NCI-H2227 (cell line): ENCODE data around the gene S100A6.
"Not testable (repeated sequence)": the region's sequence is repeated elsewhere in the genome, so short reads cannot be mapped to it uniquely, and the experiment has no call there.

Experiments used
- DNase-seq: peaks from one replicate; lab custom pipeline; 2025; ENCODE audit not compliant: unreplicated experiment; lab: John Stamatoyannopoulos, UW

The S100A6 gene

GRCh38 chr1:153535242-153536011 lies at the start of gene S100A6:
S100A6 (minus strand) TSS chr1:153535991; CDS start chr1:153535339, 652 bp downstream.
- DNase-seq, result no peak

DNA sequence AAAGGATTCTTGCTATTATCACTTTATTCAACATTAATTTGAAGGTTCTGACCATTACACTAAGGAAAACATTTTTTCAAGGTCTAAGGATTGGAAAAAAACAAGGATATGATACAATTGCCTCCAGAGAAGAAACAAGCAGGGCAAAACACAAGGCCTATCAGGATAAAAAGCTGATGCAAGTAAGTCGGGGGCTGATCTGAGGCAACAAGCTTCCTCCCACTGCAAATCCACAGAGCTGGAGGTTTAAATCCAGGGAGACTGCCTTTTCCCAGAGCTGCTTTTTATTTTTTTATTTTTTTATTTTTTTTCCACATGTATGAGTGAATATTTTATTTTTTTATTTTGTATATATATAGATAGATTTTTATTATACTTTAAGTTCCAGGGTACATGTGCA lies 49.2 kb upstream of the S100A6 start:
- DNase-seq, result no peak

DNA sequence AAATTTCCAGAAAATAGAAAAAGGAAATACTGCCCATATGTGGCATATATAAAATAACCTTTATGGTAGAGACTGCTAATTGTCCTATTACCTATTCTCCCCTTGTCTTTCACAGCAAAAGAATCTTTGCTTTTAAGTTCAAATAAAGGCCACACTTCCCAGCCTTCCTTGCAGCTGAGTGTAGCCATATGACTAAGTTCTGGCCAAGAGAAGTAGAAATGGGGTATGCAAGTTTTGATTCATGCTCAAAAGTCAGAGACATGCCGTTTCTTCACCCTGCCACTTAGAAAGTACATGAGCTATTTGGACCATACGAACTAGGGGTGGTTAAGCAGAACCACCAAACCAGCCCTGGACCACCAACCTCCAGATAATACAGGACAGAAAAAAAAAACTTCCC lies 48.2 kb upstream of the S100A6 start:
- DNase-seq, result no peak

DNA sequence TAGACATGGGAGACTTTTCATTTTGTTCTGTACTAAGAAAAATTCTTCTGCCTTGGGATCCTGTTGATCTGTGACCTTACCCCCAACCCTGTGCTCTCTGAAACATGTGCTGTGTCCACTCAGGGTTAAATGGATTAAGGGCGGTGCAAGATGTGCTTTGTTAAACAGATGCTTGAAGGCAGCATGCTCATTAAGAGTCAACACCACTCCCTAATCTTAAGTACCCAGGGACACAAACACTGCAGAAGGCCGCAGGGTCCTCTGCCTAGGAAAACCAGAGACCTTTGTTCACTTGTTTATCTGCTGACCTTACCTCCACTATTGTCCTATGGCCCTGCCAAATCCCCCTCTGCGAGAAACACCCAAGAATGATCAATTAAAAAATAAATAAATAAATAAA lies 47.7 kb upstream of the S100A6 start:
- not testable (repeated sequence) for DNase-seq

DNA sequence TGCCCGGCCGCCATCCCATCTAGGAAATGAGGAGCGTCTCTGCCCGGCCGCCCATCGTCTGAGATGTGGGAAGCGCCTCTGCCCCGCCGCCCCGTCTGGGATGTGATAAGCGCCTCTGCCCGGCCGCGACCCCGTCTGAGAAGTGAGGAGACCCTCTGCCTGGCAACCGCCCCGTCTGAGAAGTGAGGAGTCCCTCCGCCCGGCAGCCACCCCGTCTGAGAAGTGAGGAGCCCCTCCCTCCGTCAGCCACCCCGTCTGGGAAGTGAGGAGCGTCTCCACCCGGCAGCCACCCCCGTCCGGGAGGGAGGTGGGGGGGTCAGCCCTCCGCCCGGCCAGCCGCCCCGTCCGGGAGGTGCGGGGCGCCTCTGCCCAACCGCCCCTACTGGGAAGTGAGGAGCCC lies 47.0 kb upstream of the S100A6 start:
- not testable (repeated sequence) for DNase-seq

- no peak for DNase-seq
Observed at GRCh38 chr1:153578936-153579335, 43.1 kb upstream of the S100A6 start.

DNA sequence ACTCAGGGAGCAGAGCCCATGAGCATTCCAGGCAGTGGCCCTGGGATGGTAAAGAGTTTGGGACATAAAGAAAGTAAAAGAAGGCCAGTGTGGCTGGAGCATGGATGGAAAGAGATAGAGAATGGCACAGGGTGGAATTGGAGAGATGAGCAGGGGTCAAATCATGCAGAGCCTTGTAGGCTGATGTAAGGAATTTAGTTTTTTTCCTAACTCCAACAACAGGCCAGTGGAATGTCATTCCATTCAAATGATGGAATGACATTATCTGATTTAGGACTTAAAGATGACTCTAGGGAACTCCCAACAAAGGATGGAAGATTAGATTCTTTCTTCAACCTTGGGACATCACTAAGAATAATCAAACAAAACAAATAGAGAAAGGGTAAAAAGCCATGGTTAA lies 42.7 kb upstream of the S100A6 start:
- DNase-seq, result no peak

GRCh38 chr1:153577624-153578051 lies 41.8 kb upstream of the S100A6 start:
- peak; percentile 57 for DNase-seq

DNA sequence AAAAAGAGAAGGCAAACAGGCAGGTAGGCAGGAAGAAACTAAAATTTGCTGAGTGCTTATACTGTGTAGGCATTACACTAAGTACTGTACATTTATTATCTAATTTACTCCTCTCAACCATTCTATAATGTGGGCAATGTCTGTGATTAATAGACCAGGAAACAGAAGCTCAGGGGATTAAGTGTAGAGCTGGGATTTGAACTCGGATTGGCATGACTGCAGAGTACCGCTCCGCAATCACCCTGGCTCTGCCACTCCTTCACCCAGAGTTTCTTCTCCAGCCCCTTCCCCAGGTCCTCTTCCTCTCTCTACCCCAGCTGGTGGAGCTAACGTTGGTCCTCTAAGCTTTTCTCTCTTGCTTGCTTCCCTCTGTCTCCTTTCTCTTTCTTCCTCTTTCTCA lies 41.3 kb upstream of the S100A6 start:
- DNase-seq, result no peak

- DNase-seq, result not testable (repeated sequence)
Observed at GRCh38 chr1:153575497-153575896, 39.7 kb upstream of the S100A6 start.

GRCh38 chr1:153575081-153575491 lies 39.3 kb upstream of the S100A6 start:
- not testable (repeated sequence) for DNase-seq

GRCh38 chr1:153573351-153573750 lies 37.6 kb upstream of the S100A6 start:
- DNase-seq, result peak; percentile 38

DNA sequence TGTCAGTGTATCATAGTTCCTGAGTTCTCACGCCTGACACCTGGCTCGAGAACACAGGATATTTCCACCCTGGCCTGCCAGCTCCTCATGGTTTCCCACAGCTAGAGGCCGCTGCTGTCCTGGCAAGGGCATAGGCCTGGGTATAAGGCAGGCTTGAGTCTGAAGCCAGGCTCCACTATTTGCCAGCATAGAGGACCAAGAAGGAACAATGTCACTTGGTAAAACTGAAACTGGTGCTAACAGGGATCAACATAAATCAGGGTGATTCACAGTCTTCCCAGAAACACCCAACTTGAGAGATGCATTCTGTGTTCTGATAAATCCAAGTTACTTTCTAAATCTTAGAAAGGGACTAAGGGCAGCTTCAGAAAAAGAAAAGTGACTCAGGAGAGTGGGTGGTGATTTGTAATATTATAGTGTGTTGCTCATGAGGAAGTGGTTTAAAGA lies 36.8 kb upstream of the S100A6 start:
- DNase-seq, result peak; percentile 43

DNA sequence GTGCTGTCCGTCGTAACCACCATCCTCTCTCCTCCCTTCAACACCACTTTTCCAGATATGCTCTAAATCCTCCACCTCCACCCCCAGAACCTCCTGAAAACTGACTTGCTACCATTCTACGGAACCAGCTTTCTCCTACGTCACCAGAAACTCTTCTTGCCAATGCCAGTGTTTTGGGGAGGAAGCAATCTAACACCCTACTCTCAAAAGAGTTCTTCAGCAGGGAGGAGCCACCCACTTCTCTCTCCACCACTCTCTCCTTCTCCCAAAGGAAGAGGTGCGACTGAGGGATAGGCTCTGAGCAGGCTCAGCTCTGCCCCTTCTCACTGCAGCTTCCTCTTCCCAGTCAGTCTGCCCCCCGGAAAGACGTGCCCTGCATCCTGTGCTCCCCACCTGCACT lies 35.9 kb upstream of the S100A6 start:
- no peak for DNase-seq

- DNase-seq, result no peak
Observed at GRCh38 chr1:153570874-153571273, 35.1 kb upstream of the S100A6 start.

- DNase-seq, result no peak
Observed at GRCh38 chr1:153569465-153569864, 33.7 kb upstream of the S100A6 start.

DNA sequence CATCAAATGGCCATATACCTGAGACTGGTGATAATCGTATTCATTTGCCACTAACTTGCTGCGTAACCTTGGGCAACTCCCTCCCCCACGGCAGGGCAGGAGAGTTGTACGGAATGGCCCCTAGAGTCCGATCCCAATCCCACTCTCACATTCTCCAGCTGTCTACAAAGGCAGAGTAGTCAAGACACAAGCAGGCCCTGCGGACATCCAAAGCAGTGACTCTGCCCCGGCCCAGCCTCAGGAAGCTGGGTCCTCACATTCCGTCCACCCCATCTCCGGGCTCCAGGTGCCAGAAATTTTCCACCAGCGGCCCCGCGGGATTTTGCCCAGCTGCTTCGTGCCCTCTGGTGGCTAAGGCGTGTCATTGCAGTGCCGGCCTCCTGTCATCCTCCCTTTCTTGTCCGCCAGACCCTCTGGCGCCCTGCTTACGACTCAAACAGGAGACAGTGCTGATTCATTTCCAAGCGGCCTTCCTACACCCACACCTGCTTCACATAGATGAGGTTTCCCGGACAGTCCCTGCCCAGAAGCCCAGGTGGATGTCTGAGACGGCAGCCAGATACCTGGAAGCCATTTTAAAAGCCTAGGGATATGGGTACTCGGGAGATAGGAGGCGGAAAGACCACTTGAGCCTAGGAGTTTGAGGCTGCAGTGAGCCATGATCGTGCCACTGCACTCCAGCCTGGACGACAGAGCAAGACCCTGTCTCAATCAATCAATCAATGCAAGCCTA lies 32.7 kb upstream of the S100A6 start:
- DNase-seq, result peak; percentile 91

DNA sequence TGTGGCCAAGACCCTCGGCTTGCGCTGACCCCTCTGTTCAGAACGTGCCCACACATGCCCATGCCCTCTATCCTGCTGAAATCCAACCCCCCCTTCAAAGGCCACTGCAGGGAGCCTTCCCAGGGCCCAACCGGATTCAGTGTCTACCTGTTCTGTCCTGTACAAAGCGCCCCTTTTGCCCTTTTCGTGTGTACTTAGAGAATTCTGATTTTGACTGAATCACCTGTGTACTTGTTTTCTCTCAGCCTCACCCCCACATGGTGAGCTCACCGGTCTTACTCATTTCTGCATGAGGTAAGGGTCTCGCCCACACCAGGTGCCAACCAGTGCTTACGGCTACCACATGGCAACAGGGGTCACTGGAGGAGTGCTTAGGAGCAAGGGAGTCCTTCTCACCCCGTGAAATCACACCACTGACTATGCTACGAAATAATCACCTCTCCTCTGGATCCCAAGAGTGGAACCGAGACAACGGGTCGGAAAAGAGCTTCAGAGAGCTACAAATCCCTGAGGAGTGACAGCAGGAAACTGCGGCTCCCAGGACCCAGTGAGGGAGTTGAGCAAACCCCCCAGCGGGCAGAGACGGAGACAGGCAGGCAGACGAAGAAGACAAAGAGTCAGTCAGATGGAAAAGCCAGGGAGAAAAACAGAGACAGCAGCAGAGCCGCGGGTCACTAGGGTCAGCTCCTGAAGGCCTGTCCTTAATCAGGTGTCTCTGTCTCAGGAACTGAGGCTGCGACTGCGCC lies 32.0 kb upstream of the S100A6 start:
- DNase-seq, result no peak

- peak; percentile 31 for DNase-seq
Observed at GRCh38 chr1:153566414-153567371, 30.9 kb upstream of the S100A6 start.
